HG02759 (cell line): ENCODE data around the gene SCGB1C2.
"Not testable (repeated sequence)": the region's sequence is repeated elsewhere in the genome, so short reads cannot be mapped to it uniquely, and the experiment has no call there.

Experiments used
- ATAC-seq: cut with Tn5 transposase; IDR thresholded peaks from one replicate; pipeline ENCODE4 v1.9.1; 2021; ENCODE audit warnings: mild to moderate bottlenecking, moderate library complexity; ENCODE audit not compliant: unreplicated experiment

SCGB1C2 gene

DNA sequence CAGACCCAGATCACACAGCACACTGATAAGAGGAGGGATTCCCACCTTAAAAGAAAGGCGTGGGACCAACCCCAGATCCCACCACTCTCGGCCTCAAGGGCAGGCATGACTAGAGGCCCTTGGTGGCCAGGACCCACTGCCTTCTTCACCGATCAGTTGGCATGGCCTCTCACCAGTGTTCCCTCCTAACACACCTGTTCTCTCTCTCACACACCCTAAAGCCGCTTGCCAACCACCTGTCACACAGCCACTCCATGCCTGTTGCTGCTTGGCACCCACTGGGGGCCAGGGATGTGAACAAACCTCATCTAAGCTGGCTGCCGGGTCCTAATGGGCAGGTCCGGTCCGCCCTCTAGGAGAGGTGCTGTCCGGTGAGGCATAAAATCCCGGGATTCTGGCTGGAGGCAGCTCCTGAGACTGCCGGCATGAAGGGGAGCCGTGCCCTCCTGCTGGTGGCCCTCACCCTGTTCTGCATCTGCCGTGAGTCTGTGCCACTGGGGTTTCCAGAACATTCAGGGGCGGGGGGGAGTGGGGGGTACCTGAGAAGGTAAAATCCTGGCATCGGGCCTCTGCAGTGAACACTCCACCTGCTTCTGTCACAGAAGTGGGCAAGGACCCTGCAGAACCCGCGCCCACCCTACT is at the start of gene SCGB1C2:
TSS of gene SCGB1C2 (plus strand) at position 404 of the 642 bp plus-strand sequence. CDS start at position 426, 22 bp downstream.
- not testable (repeated sequence) for ATAC-seq

DNA sequence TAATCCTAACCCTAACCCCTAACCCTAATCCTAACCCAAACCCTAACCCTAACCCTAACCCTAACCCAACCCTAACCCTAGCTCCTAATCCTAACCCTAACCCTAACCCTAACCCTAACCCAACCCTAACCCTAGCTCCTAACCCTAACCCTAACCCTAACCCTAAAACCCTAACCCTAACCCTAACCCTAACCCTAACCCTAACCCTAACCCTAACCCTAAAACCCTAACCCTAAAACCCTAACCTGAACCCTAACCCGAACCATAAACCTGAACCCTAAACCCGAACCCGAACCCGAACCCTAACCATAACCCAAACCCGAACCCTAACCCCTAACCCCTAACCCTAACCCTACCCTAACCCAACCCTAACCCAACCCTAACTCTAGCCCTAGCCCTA is 24.3 kb upstream of the SCGB1C2 start:
- ATAC-seq, result not testable (repeated sequence)

- not testable (repeated sequence) for ATAC-seq
Observed at GRCh38 chr17:118339-118917, 18.9 kb upstream of the SCGB1C2 start.

DNA sequence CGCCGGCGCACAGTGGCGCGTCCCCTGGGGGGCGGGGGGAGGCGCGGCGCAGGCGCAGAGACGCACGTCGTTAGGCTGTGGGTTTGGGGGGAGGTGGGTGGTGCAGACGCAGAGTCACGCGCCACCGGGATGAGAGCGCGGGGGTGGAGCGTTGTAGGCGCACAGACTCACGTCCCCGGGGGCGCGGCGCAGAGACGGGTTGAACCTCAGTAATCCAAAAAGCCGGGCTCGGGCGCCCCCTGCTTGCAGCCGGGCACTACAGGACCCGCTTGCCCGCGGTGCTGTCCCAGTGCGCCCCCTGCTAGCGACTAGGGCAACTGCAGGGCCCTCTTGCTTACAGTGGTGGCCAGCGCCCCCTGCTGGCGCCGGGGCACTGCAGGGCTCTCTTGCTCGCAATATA is 3.4 kb upstream of the SCGB1C2 start:
- ATAC-seq, result not testable (repeated sequence)

GRCh38 chr17:134332-134785 is 3.0 kb upstream of the SCGB1C2 start:
- ATAC-seq, result peak; percentile 89

DNA sequence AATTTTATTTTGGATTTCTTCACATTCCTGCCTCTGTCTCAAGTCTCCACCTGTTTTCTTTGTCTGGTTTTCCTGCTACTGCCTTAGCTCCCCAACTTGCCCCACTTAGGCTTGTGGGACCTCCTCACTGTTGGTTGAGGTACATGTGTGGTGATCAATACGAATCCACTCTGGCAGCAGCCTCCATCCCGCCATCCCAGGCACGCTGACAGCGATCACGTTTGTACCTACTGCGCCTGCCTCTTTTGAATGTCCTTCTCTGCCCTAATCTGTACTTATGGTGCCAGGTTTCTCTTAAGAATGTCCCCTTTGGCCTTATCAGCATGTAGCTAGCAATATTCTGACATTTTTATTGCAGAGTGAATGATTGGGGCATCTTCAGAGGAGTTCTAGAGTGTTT is 2.3 kb upstream of the SCGB1C2 start:
- not testable (repeated sequence) for ATAC-seq

- ATAC-seq, result not testable (repeated sequence)
Observed at GRCh38 chr17:135895-136294, 1.5 kb upstream of the SCGB1C2 start.

DNA sequence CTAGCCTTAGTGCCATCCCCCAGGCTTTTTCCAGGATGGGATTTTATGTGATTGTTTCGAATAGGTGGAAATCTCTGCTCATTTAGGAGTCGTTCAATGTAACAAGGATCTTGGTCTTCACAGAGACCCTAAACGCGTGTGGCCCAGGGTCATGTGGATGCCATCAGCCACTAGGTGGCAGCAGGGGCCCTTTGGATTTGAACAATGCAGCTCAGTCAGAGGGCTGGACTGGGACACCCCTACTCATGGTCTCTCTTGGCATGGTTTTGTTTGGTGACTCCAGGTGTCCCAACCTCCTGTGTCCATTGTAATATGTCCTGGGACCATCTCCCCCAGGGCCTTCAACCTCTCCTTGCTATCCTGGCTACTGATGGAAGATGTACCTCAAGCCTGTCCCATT is 838 bp upstream of the SCGB1C2 start:
- peak; percentile 63 for ATAC-seq

- ATAC-seq, result not testable (repeated sequence)
Observed at GRCh38 chr17:139401-140205, 2.2 kb downstream of the SCGB1C2 start.

DNA sequence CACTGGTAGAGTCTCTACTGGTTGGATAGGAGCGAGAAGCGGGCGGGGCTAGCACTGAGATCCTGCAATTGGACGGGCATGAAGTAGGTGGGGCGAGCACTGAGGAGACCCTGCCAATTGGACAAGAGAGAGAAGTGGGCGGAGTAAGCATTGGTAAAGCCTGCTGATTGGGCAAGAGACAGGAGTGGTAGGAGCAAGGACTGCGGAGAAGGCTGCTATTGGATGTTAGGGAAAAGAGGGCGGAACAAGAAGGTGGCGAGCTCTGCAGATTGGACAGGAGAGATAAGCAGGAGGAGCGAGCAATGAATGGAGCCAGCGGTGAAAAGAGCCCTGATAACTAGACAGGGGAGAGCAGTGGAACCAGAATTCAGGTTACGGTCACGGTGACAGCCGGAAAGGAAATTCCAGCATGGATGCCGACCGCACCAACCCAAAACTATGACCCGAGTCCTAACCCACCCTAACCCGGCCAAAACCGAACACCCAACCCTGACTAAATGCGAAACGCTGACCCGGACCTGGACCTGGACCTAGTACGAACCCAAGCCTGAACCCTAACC is 4.8 kb downstream of the SCGB1C2 start:
- no peak for ATAC-seq

GRCh38 chr17:142876-143784 is 5.8 kb downstream of the SCGB1C2 start:
- ATAC-seq, result no peak

DNA sequence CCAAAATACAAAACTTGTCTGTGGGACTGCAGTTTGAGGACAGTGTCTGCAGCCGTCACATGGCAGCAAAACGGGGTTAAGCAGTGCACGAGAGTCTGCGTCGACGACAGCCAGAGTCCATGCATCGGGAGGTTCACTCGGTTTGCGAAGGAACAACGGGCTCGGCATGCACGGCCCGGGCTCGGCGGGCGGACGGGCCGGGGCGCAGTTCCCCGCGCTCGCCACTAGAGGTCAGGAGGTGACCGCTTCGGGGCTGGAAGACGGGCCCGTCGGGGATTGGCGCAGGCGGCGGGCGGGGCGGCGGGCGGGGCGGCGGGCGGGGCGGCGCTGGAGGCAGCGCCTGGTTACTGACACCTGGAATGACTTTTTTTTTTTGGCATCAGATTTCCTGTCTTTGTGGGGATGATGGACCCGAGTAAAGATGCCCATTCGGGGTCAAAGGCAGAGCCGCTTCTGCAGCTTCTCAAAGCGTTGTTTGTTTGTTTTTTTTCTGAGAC is 6.5 kb downstream of the SCGB1C2 start:
- ATAC-seq, result peak; percentile 63

- no peak for ATAC-seq
Observed at GRCh38 chr17:144936-145670, 7.7 kb downstream of the SCGB1C2 start.

- ATAC-seq, result no peak
Observed at GRCh38 chr17:145671-146541, 8.5 kb downstream of the SCGB1C2 start.

DNA sequence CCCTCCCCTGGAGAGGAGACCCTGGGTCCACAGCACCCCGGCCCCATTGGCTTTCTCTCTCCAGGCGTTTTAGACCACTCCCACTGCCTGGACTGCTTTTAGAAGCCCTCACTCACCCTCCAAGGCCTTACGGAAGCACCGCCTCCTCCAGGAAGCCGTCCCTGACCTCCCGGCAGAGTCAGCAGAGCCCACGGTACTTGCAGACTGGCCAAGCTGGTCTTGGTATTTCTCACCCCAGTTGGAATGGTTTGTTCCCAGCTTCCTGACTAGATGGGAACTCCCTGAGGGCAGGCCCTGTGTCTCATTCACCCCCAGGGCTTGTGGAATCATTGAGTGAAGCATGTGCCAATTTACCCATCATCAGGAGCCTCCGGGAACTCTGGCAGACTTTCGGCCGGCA is 9.2 kb downstream of the SCGB1C2 start:
- no peak for ATAC-seq

- ATAC-seq, result no peak
Observed at GRCh38 chr17:146983-147761, 9.8 kb downstream of the SCGB1C2 start.

DNA sequence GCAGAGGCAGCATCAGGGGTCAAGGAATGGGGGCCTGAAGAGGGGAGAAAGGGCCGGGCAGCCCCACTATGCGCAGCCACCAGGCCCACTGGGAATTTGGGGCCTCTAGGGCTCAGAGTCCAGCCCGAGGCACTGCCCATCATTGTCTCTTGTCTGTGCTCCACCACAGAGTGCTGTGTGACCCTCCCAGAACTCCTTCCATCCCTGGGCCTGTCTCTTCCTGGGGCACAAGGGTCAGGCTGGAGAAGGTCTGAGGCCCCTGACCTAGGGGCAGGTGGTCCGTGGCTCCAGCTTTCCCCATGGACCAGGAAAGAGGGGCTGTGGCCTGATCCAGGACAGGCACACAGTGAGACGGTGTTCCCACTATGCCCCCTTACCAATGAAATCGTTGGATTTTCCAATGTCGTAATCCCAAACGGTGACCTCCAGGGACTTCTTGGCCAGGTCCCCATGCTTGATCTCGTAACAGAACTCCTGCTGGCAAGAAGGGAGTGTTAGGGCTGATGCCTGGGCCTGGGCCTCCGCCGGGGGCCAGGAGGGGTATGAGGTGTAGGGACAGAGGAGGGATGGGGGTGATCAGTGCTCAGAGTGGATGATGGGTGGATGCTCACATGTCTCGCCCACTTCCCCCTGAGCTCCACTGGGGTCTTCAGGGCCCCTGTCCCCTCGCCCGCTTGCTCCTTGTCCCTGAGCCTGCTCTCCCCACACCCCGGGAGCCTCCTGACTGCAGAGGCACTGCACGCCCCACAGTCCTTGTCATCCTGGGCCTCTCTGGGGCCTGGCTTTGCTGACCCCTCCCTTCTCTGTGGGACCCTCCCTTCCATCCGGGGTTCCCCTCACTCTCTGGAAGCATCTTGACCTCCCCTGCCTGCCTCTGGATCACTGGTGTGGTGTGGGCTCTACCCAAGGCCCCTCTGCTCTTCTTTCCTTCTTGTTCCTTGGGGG is 10.7 kb downstream of the SCGB1C2 start:
- no peak for ATAC-seq
